H9 (cell line): Measurements from ENCODE around the gene NFE2. TPM values are rescaled to one million over a fixed set of nuclear protein-coding genes. Genes with fewer than 3 reads are reported as not detected.
A peak's percentile ranks its signal among the peaks of the same experiment; 100 is the strongest.

Source experiments
- DNase-seq: peaks from one replicate; pipeline ENCODE4 v3.0.0-alpha.2; 2017
- H2AFZ ChIP-seq: one replicate; pipeline ENCODE4 v1.6.1; 2013; ENCODE audit warnings: mild to moderate bottlenecking, low read length, control low read depth, moderate library complexity
- H2AK5ac ChIP-seq: 2 replicates; pipeline ENCODE4 v1.6.1; 2013; ENCODE audit warnings: low read length, control low read depth, mixed read lengths; ENCODE audit not compliant: insufficient read length
- H2BK120ac ChIP-seq: one replicate; pipeline ENCODE4 v1.6.1; 2013; ENCODE audit warnings: low read depth, mild to moderate bottlenecking, low read length, control low read depth, inconsistent platforms; ENCODE audit not compliant: poor library complexity, severe bottlenecking
- H2BK12ac ChIP-seq: 2 replicates; pipeline ENCODE4 v1.6.1; 2013; ENCODE audit warnings: low read length, control low read depth, mixed read lengths, low read depth; ENCODE audit not compliant: insufficient read length
- H2BK15ac ChIP-seq: 2 replicates; pipeline ENCODE4 v1.6.1; 2013; ENCODE audit warnings: low read depth, low read length, control low read depth
- H2BK20ac ChIP-seq: one replicate; pipeline ENCODE4 v1.6.1; 2013; ENCODE audit warnings: low read depth, mild to moderate bottlenecking, low read length, control low read depth, inconsistent platforms; ENCODE audit not compliant: poor library complexity, severe bottlenecking
- H2BK5ac ChIP-seq: 2 replicates; pipeline ENCODE4 v1.6.1; 2013; ENCODE audit warnings: low read length, control low read depth, mixed read lengths; ENCODE audit not compliant: insufficient read length
- H3K14ac ChIP-seq: 2 replicates; pipeline ENCODE4 v1.6.1; 2013; ENCODE audit warnings: low read length, control low read depth; ENCODE audit not compliant: insufficient read depth
- H3K18ac ChIP-seq: 2 replicates; pipeline ENCODE4 v1.6.1; 2013; ENCODE audit warnings: low read depth, mild to moderate bottlenecking, mixed read lengths, low read length, control low read depth; ENCODE audit not compliant: insufficient read length
- H3K23ac ChIP-seq: 2 replicates; pipeline ENCODE4 v1.6.1; 2013; ENCODE audit warnings: low read length, control low read depth, mixed read lengths, low read depth; ENCODE audit not compliant: insufficient read length
- H3K23me2 ChIP-seq: 2 replicates; pipeline ENCODE4 v1.6.1; 2013; ENCODE audit warnings: low read depth, mild to moderate bottlenecking, mixed read lengths, low read length, control low read depth; ENCODE audit not compliant: insufficient read length, poor library complexity, severe bottlenecking
- H3K27ac ChIP-seq: 2 replicates; pipeline ENCODE4 v1.5.1; 2013; ENCODE audit warnings: low read length, control low read depth, mixed read lengths, low read depth; ENCODE audit not compliant: insufficient read length
- H3K27me3 ChIP-seq: 2 replicates; pipeline ENCODE4 v1.6.1; 2013; ENCODE audit warnings: low read length, control low read depth, inconsistent platforms; ENCODE audit not compliant: insufficient read depth
- H3K4ac ChIP-seq: 2 replicates; pipeline ENCODE4 v1.6.1; 2013; ENCODE audit warnings: low read depth, mild to moderate bottlenecking, control low read depth, inconsistent platforms, low read length, moderate library complexity
- H3K4me1 ChIP-seq: 2 replicates; pipeline ENCODE4 v1.6.1; 2013; ENCODE audit warnings: low read length, control low read depth, inconsistent platforms; ENCODE audit not compliant: insufficient read depth
- H3K4me2 ChIP-seq: 2 replicates; pipeline ENCODE4 v1.6.1; 2013; ENCODE audit warnings: low read length, control low read depth, mixed read lengths; ENCODE audit not compliant: insufficient read length, insufficient read depth
- H3K56ac ChIP-seq: 2 replicates; pipeline ENCODE4 v1.6.1; 2013; ENCODE audit warnings: low read depth, mild to moderate bottlenecking, mixed read lengths, low read length, control low read depth; ENCODE audit not compliant: insufficient read length
- H3K79me1 ChIP-seq: 2 replicates; pipeline ENCODE4 v1.6.1; 2013; ENCODE audit warnings: low read depth, mild to moderate bottlenecking, moderate library complexity, low read length, control low read depth, inconsistent platforms; ENCODE audit not compliant: insufficient read depth, poor library complexity, severe bottlenecking
- H3K79me2 ChIP-seq: 2 replicates; pipeline ENCODE4 v1.6.1; 2013; ENCODE audit warnings: low read length, control low read depth, inconsistent platforms; ENCODE audit not compliant: insufficient read depth
- H3K9ac ChIP-seq: 2 replicates; pipeline ENCODE4 v1.6.1; 2013; ENCODE audit warnings: low read length, control low read depth, mixed read lengths; ENCODE audit not compliant: insufficient read length; ENCODE audit errors: extremely low read depth
- H3K9me3 ChIP-seq: one replicate; pipeline ENCODE4 v1.6.1; 2013; ENCODE audit warnings: low read depth, low read length, inconsistent platforms; ENCODE audit not compliant: control insufficient read depth
- H3T11ph ChIP-seq: one replicate; pipeline ENCODE4 v1.6.1; 2013; ENCODE audit warnings: mild to moderate bottlenecking, low read length, control low read depth, inconsistent platforms
- H4K20me1 ChIP-seq: one replicate; pipeline ENCODE4 v1.6.1; 2013; ENCODE audit not compliant: control insufficient read depth, insufficient read length, insufficient read depth
- H4K5ac ChIP-seq: 2 replicates; pipeline ENCODE4 v1.6.1; 2013; ENCODE audit warnings: low read depth, mild to moderate bottlenecking, mixed read lengths, low read length, control low read depth; ENCODE audit not compliant: insufficient read length
- H4K8ac ChIP-seq: replicated peaks from 2 replicates; pipeline ENCODE4 v1.6.1; 2013; ENCODE audit warnings: low read length, control low read depth, mixed read lengths, low read depth; ENCODE audit not compliant: insufficient read length
- H4K91ac ChIP-seq: 2 replicates; pipeline ENCODE4 v1.6.1; 2013; ENCODE audit warnings: low read depth, mild to moderate bottlenecking, moderate library complexity, mixed read lengths, low read length, control low read depth; ENCODE audit not compliant: insufficient read length
- H3K27ac Mint-ChIP-seq, 3 experiments: 2 replicates in 2 of 3; 3 replicates in 1 of 3; pipeline ENCODE4 v1.8.0; 2020 to 2021; ENCODE audit warnings: mixed read lengths in 3 of 3, mild to moderate bottlenecking in 1 of 3, moderate library complexity in 1 of 3
- H3K27me3 Mint-ChIP-seq: 2 replicates; pipeline ENCODE4 v1.8.0; 2021; ENCODE audit warnings: low read depth, mild to moderate bottlenecking, moderate library complexity, mixed read lengths
- H3K36me3 Mint-ChIP-seq, 3 experiments: 2 replicates in 2 of 3; 3 replicates in 1 of 3; pipeline ENCODE4 v1.8.0; 2020 to 2021; ENCODE audit warnings: low read depth in 3 of 3, mixed read lengths in 3 of 3; ENCODE audit not compliant: insufficient read depth in 1 of 3
- H3K4me1 Mint-ChIP-seq, 2 experiments: 2 replicates each; pipeline ENCODE4 v1.8.0; 2020; ENCODE audit warnings: mixed read lengths in 2 of 2
- H3K4me3 Mint-ChIP-seq, 2 experiments: 2 replicates in 1 of 2; 3 replicates in 1 of 2; pipeline ENCODE4 v1.8.0; 2020 to 2021; ENCODE audit warnings: mild to moderate bottlenecking in 2 of 2, mixed read lengths in 2 of 2, moderate library complexity in 1 of 2
- H3K9me3 Mint-ChIP-seq, 2 experiments: 2 replicates in 1 of 2; 3 replicates in 1 of 2; pipeline ENCODE4 v1.8.0; 2020; ENCODE audit warnings: mild to moderate bottlenecking in 2 of 2, mixed read lengths in 2 of 2, moderate library complexity in 1 of 2
- CTCF ChIP-seq: fragments of 200-600 bp; sonication (generic); conservative IDR thresholded peaks from 3 replicates; pipeline ENCODE4 v1.8.0; 2021; ENCODE audit warnings: antibody characterized with exemption, mild to moderate bottlenecking
- WGBS: extraction: QIAGEN DNeasy Blood & Tissue Kit; methylation state at CpG from one replicate; pipeline ENCODE4 v1.1.7; 2013; ENCODE audit warnings: missing lambda C conversion rate, low lambda C conversion rate, mixed read lengths; ENCODE audit not compliant: insufficient read length; ENCODE audit errors: extremely low coverage; 5-methylcytosine and 5-hydroxymethylcytosine counted together
- total RNA-seq: library from RNA; stranded (reverse); gene quantifications from 2 replicates; pipeline ENCODE4 v1.2.1, GENCODE V29; 2021

The NFE2 gene
- total RNA-seq, 1 experiment from 2014 or later = 1.2 TPM

DNA sequence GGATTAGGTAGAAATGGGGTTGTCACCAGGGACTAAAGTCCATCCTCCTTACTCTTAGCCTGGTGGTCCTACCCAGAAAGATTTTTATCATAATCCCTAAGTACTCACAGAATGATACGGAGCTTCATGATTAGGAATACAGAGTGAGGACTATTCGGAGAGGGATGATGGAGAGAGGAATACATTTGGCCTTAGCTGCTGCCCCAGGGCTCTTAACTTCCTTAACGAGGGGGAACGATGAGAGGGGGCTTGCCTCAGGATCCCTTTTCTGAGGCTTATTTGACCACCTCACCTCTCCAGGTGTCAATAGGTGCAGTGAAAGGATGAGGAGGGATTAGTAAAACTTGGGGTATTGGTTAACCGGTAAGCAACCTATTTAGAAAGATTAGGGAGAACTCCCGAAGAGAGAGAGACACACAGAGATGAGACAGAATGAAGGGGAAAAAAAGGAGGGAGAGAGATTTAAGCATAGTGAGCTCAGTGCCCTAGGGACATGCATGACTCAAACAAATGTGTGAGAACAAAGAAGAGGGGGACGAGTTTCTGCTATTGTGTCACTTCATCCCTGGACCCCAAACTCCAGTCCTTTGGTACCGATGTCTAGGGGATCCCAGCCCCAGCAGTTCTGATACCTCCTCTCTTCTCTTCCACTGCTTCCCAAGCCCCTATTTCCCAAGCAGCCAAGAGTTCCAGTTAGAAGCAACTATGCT, 1.1 kb downstream of the NFE2 start:
- DNase-seq = no peak
- no peak overlapping the region; a peak in 1 of 7 replicates for H3K27ac Mint-ChIP-seq
- Histone ChIP-seq H3K79me2 (no peaks in the 10 kb centered on the region), H4K91ac (no peak overlapping the region), H4K5ac (no peak overlapping the region), H4K20me1 (no peaks in the 10 kb centered on the region), H3K4ac (no peak overlapping the region), H2AK5ac (no peak overlapping the region), H2BK12ac (no peak overlapping the region), H3K4me1 (peaks cover 11% of the 10 kb centered on the region; the same call in 1 of the 2 replicates), H3K27me3 (peaks cover 7% of the 10 kb centered on the region; the same call in 1 of the 2 replicates), H3K23me2 (peaks cover 6% of the 10 kb centered on the region), H4K8ac (no peak overlapping the region), H2BK5ac (no peak overlapping the region), H3T11ph (no peak overlapping the region), H3K79me1 (no peaks in the 10 kb centered on the region), H3K9ac (no peak overlapping the region), H2BK120ac (no peak overlapping the region), H3K4me2 (peak overlapping the region; percentile 84), H2AFZ (no peak overlapping the region), H3K18ac (no peak overlapping the region), H2BK20ac (no peak overlapping the region), H3K27ac (no peak overlapping the region), H3K14ac (no peak overlapping the region), H3K9me3 (no peaks in the 10 kb centered on the region), H2BK15ac (no peak overlapping the region), H3K56ac (no peak overlapping the region), H3K23ac (no peak overlapping the region)
- H3K9me3 Mint-ChIP-seq = no peaks in the 10 kb centered on the region
- peak overlapping the region; percentile 57 to 79; a peak in 4 of 5 replicates for H3K4me3 Mint-ChIP-seq
- TF ChIP-seq CTCF = no peak
- no CpG with 5 or more reads among the region's 8 CpGs for WGBS
- no peaks in the 10 kb centered on the region for H3K36me3 Mint-ChIP-seq
- H3K4me1 Mint-ChIP-seq = peaks cover 53 to 63% of the 10 kb centered on the region in 2 experiments
- peaks cover 32% of the 10 kb centered on the region for H3K27me3 Mint-ChIP-seq
